Ovary (tissue), 9 donors: ENCODE data around the gene GLYR1. TPM values are rescaled to one million over a fixed set of nuclear protein-coding genes. Genes with fewer than 3 reads are reported as not detected.

ENCODE experiments used
- DNase-seq, 5 donors: peaks; one replicate each; pipeline ENCODE4 v3.0.0-alpha.2; 2019 to 2020
- H3K27ac ChIP-seq, 2 donors: fragments of 200-600 bp; one replicate each; pipeline versions ENCODE4 v1.5.1 to v1.8.0; 2019 to 2022
- H3K27me3 ChIP-seq: fragments of 200-600 bp; one replicate; pipeline ENCODE4 v1.8.0; 2022
- H3K36me3 ChIP-seq: fragments of 200-600 bp; sonication (generic); one replicate; pipeline ENCODE4 v1.5.1; 2019
- H3K4me1 ChIP-seq: one replicate; pipeline ENCODE4 v1.8.1; 2013; ENCODE audit warnings: mild to moderate bottlenecking, moderate library complexity; ENCODE audit not compliant: insufficient read depth
- H3K4me3 ChIP-seq: fragments of 200-600 bp; sonication (generic); one replicate; pipeline ENCODE4 v1.5.1; 2017
- H3K9me3 ChIP-seq, 2 donors: fragments of 200-600 bp in 1 of 2; sonication (generic) in 1 of 2; one replicate each; pipeline versions ENCODE4 v1.5.1 to v1.8.1; 2013 to 2019; ENCODE audit warnings: mild to moderate bottlenecking in 1 of 2, moderate library complexity in 1 of 2
- EP300 ChIP-seq: sonication (generic); formaldehyde crosslinking; IDR thresholded peaks from one replicate; pipeline ENCODE4 v1.6.1; 2017; ENCODE audit warnings: antibody characterized with exemption
- POLR2A ChIP-seq: fragments of 450-650 bp; IDR thresholded peaks from one replicate; pipeline ENCODE4 v1.6.1; 2017; ENCODE audit warnings: antibody characterized with exemption, mild to moderate bottlenecking, moderate library complexity
- WGBS, 3 donors: extraction: QIAGEN DNeasy Blood & Tissue Kit in 1 of 3; methylation state at CpG; one replicate each; pipeline versions ENCODE4 v1.1.5 to v1.1.7; 2013 to 2017; 5-methylcytosine and 5-hydroxymethylcytosine counted together
- intact Hi-C, 4 donors: fragments of 100-400 bp; cut with DNase I; formaldehyde crosslinking; loops; one replicate each; pipeline versions ENCODE4 v1.11.0 to v1.15.1; 2022 to 2023
- polyA plus RNA-seq, 2 donors: library from polyadenylated mRNA; stranded (reverse); fragments of 200-250 nt in 1 of 2; fragments of 350-450 nt in 1 of 2; fragmentation: Illumina TruSeq in 1 of 2; extraction: RNeasy Lipid Tissue Mini Kit (QIAGEN cat#74804) in 1 of 2; gene quantifications; one replicate each; pipeline ENCODE4 v1.2.3, GENCODE V29; 2013 to 2014
- total RNA-seq, 7 donors: library from RNA; depleted of rRNA in 2 of 7; stranded (reverse); fragments of >200 nt in 2 of 7; fragmentation: NEBNext Ultra II Directional in 3 of 7; extraction: Animal tissue kit (Norgen Biotek cat#: 25700) in 3 of 7; gene quantifications; one replicate each; pipeline versions ENCODE4 v1.1.0 to v1.2.4, GENCODE V29; 2016 to 2023
- TF ChIP-seq, protein P1 (sequence below), 3 donors: fragments of 450-650 bp in 2 of 3; fragments of 200-600 bp in 1 of 3; IDR thresholded peaks; one replicate each; pipeline versions ENCODE4 v1.5.1 to v1.8.0; 2016 to 2022; ENCODE audit warnings: antibody characterized with exemption in 3 of 3, mild to moderate bottlenecking in 1 of 3
- donor health status: DM: no; HTN: no; CAD: no; lungs with moderate emphysema.
- donor health status: DM: no; HTN: no; CAD: no.
- donor health status: Bipolar disorder and iron deficiency.
- donor health status: DM: yes; HTN: yes; CAD: no.
- donor health status: DM: no; HTN: no; CAD: no.
- donor health status: DM: yes; HTN: yes; CAD: no.

The GLYR1 gene
- total and polyA plus RNA-seq, 9 donors, result 30.3 to 79.5 (median 69.7) TPM

DNA sequence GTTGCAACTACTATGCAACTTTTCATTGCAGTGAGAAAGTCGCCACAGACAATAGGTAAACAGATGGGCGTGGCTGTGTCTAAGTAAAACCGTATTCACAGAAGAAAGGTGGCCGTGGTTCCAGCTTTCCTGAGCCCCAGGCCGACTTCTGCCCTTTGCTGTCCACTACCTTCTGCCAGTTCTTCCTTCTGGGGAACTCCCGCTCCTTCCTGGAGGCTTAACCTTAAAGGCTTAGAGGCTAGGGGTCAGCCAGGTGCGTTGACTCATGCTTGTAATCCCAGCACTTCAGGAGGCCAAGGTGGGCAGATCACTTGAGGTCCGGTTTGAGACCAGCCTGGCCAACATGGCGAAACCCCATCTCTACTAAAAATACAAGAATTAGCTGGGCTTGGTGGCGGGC, 56.8 kb downstream of the GLYR1 start:
- WGBS, 3 donors, result 81 to 88% (median 87%) methylated on average over 10 of the region's 10 CpGs
- Histone ChIP-seq H3K4me1 (no peaks in the 10 kb centered on the region), H3K4me3 (no peak overlapping the region), H3K9me3 (no peaks in the 10 kb centered on the region), H3K27me3 (no peaks in the 10 kb centered on the region), H3K27ac (no peak overlapping the region), H3K36me3 (no peaks in the 10 kb centered on the region)
- TF ChIP-seq, protein P1, sequence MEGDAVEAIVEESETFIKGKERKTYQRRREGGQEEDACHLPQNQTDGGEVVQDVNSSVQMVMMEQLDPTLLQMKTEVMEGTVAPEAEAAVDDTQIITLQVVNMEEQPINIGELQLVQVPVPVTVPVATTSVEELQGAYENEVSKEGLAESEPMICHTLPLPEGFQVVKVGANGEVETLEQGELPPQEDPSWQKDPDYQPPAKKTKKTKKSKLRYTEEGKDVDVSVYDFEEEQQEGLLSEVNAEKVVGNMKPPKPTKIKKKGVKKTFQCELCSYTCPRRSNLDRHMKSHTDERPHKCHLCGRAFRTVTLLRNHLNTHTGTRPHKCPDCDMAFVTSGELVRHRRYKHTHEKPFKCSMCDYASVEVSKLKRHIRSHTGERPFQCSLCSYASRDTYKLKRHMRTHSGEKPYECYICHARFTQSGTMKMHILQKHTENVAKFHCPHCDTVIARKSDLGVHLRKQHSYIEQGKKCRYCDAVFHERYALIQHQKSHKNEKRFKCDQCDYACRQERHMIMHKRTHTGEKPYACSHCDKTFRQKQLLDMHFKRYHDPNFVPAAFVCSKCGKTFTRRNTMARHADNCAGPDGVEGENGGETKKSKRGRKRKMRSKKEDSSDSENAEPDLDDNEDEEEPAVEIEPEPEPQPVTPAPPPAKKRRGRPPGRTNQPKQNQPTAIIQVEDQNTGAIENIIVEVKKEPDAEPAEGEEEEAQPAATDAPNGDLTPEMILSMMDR (IDR thresholded peaks at IDR 0.05), result no peak
- TF ChIP-seq EP300, result no peak
- no peak for TF ChIP-seq POLR2A
- intact Hi-C loops, result no loop called here
- DNase-seq, result no peak

DNA sequence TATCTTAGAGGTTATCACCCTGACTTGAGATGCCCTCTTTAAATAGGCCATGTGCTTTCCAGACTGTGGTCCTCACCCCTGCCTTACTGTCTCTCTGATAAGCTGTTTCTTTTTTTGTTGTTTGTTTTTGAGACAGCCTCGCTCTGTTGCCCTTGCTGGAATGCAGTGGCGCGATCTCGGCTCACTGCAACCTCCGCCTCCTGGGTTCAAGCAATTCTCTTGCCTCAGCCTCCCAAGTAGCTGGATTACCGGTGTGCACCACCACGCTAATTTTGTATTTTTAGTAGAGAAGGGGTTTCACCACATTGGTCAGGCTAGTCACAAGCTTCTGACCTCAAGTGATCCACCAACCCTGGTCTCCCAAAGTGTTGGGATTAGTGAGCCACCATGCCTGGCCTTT, 58.2 kb downstream of the GLYR1 start:
- Histone ChIP-seq H3K9me3 (no peaks in the 10 kb centered on the region), H3K36me3 (no peaks in the 10 kb centered on the region), H3K27me3 (no peaks in the 10 kb centered on the region), H3K4me3 (no peak overlapping the region), H3K4me1 (no peaks in the 10 kb centered on the region), H3K27ac (no peak overlapping the region)
- no peak for TF ChIP-seq EP300
- no peak for TF ChIP-seq POLR2A
- TF ChIP-seq, protein P1 (IDR thresholded peaks at IDR 0.05), result no peak
- intact Hi-C loops, result no loop called here
- DNase-seq, result no peak
- WGBS, 3 donors, result 67 to 84% (median 77%) methylated on average over 7 of the region's 7 CpGs

DNA sequence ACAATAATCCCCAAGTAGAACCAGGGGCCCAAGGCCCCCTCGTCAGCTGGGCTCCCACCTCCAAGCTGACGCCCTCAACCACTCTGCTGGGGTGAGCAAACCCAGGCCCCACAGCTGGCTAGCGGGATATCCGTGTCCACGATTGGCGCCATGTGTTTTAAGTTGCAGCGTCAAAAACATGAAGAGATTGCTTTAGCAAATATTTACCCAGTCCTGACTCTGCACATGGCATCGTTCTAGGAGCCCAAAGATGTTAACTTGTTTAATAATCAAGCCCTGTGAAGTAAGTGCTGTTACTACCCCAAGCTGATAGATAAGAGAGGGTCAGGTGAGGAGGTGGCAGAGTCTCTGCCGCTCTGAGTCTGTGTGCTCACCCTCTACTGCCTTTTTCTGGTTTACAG, 58.6 kb downstream of the GLYR1 start:
- Histone ChIP-seq H3K27ac (no peak overlapping the region), H3K4me3 (no peak overlapping the region), H3K36me3 (no peaks in the 10 kb centered on the region), H3K27me3 (no peaks in the 10 kb centered on the region), H3K9me3 (no peaks in the 10 kb centered on the region), H3K4me1 (no peaks in the 10 kb centered on the region)
- intact Hi-C loops, result no loop called here
- TF ChIP-seq, protein P1 (IDR thresholded peaks at IDR 0.05), result no peak
- TF ChIP-seq POLR2A (no peak), EP300 (no peak)
- DNase-seq, result no peak
- WGBS, 3 donors, result 43 to 56% (median 45%) methylated on average over 9 of the region's 9 CpGs

DNA sequence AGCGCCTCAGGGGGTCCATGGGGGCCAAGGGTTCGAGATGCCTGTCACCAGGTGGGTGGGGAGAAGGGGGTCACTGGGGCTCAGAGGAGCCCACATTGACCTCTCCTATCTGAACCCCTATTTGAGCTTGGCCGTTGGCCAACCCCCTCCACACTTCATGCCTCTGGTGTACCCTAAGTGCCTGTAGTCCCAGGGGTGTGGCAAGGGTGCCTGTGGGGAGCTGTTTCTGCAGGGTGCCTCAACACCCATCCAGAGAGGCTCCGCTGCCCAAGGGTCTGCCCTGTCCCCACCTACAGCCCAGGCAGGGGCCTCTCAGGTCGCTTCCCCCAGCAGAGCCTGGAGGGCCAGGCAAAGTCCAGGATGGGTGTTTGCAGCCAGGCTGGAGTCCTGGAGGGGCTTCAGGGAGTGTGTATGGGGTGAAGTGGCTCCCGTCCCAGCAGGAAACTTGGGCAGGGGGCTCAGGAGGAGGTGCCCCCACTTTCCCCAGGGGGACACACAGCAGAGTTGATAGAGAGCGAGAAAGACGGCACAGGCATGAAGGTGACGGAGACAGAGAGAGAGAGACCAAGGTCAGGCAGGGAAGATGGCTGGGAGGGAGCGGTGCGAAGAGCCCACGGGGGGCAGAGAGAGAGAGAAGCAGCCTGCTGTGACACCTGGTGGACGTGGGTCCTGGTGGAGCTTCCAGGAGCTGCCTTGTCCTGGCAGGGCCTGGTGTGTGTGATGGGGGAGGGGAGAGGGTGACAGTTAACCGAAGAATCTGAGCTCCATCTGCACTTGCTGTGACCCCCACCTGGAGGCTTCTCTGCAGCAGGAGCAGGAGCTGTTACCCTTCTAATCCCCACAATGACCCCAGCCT, 59.2 kb downstream of the GLYR1 start, which contains the start of gene SEPTIN12:
Gene SEPTIN12, minus strand, starts transcription at position 719 of the 856 bp plus-strand sequence. Its CDS starts 700 bp downstream, at position 19.
- no peak for DNase-seq
- Histone ChIP-seq H3K36me3 (no peaks in the 10 kb centered on the region), H3K27ac (no peak within 1 kb of the TSS), H3K4me3 (no peak within 1 kb of the TSS), H3K4me1 (no peaks in the 10 kb centered on the region), H3K9me3 (no peaks in the 10 kb centered on the region), H3K27me3 (no peaks in the 10 kb centered on the region)
- intact Hi-C loops, result no loop called here
- TF ChIP-seq, protein P1 (IDR thresholded peaks at IDR 0.05), result no peak
- WGBS, 3 donors, result 67 to 76% (median 72%) methylated on average over 14 of the region's 14 CpGs
